T-cell (primary cell): ENCODE results near the gene WDR88. TPM values are rescaled to one million over a fixed set of nuclear protein-coding genes. Genes with fewer than 3 reads are reported as not detected.
"Not testable (repeated sequence)": the region's sequence is repeated elsewhere in the genome, so short reads cannot be mapped to it uniquely, and the experiment has no call there.

Source experiments
- ATAC-seq, 4 experiments: fragments of 200-7000 bp in 3 of 4; fragments of 150-1000 bp in 1 of 4; cut with Tn5 transposase; replicated peaks in 1 of 4; 1 replicate in 3 of 4; 2 replicates in 1 of 4; pipeline ENCODE4 v1.10.0; 2021; ENCODE audit warnings: moderate library complexity in 3 of 4, mild to moderate bottlenecking in 2 of 4, moderate number of reproducible peaks in 1 of 4
- CTCF ChIA-PET, 2 donors: fragments of 300-600 bp; sonication (Branson Sonifier 250); formaldehyde crosslinking; loops; one replicate each; lab custom pipeline; 2022; ENCODE audit warnings: antibody characterized with exemption in 2 of 2; lab: Charles Lee
- POLR2A ChIA-PET, 2 donors: fragments of 300-600 bp; sonication (Branson Sonifier 250); formaldehyde crosslinking; loops; one replicate each; lab custom pipeline; 2022; ENCODE audit warnings: antibody characterized with exemption in 2 of 2; lab: Charles Lee
- DNase-seq, 35 experiments: peaks; one replicate each; pipeline versions ENCODE4 v3.0.0 to v3.0.0-alpha.2; 2013 to 2023
- H3K27ac ChIP-seq: one replicate; pipeline ENCODE4 v1.5.1; 2013; ENCODE audit warnings: low read length
- H3K27me3 ChIP-seq, 2 experiments: replicated peaks in 1 of 2; 1 replicate in 1 of 2; 2 replicates in 1 of 2; pipeline versions ENCODE4 v1.6.1 to v1.7.0; 2013; ENCODE audit warnings: low read length in 1 of 2, mixed read lengths in 1 of 2; ENCODE audit not compliant: control insufficient read depth in 2 of 2, insufficient read depth in 2 of 2; ENCODE audit errors: extremely low read depth in 1 of 2
- H3K36me3 ChIP-seq, 2 donors: 1 replicate in 1 of 2; 2 replicates in 1 of 2; pipeline versions ENCODE4 v1.6.1 to v1.7.0; 2013; ENCODE audit warnings: low read length in 1 of 2; ENCODE audit not compliant: control insufficient read depth in 2 of 2, insufficient read depth in 1 of 2; ENCODE audit errors: extremely low read depth in 1 of 2
- H3K4me1 ChIP-seq, 2 experiments: 1 replicate in 1 of 2; 2 replicates in 1 of 2; pipeline versions ENCODE4 v1.6.1 to v1.7.0; 2013; ENCODE audit warnings: low read length in 2 of 2, mixed read lengths in 1 of 2; ENCODE audit not compliant: insufficient read depth in 2 of 2, control insufficient read depth in 1 of 2; ENCODE audit errors: extremely low read depth in 1 of 2
- H3K4me3 ChIP-seq, 2 donors: 1 replicate in 1 of 2; 2 replicates in 1 of 2; pipeline versions ENCODE4 v1.5.1 to v1.7.0; 2013; ENCODE audit warnings: mild to moderate bottlenecking in 2 of 2, low read length in 1 of 2, moderate library complexity in 1 of 2; ENCODE audit not compliant: control insufficient read depth in 1 of 2; ENCODE audit errors: extremely low read depth in 1 of 2
- H3K9me3 ChIP-seq: 2 replicates; pipeline ENCODE4 v1.7.0; 2013
- H3K27ac Mint-ChIP-seq, 2 donors: one replicate each; pipeline ENCODE4 v1.8.0; 2020 to 2021; ENCODE audit warnings: mild to moderate bottlenecking in 2 of 2, mixed read lengths in 2 of 2
- H3K27me3 Mint-ChIP-seq, 2 donors: one replicate each; pipeline ENCODE4 v1.8.0; 2021 to 2022; ENCODE audit warnings: mixed read lengths in 2 of 2
- H3K36me3 Mint-ChIP-seq: one replicate; pipeline ENCODE4 v1.8.0; 2021; ENCODE audit warnings: mixed read lengths
- H3K4me1 Mint-ChIP-seq, 3 donors: one replicate each; pipeline ENCODE4 v1.8.0; 2020 to 2022; ENCODE audit warnings: mixed read lengths in 3 of 3, mild to moderate bottlenecking in 1 of 3
- H3K4me3 Mint-ChIP-seq, 3 donors: one replicate each; pipeline ENCODE4 v1.8.0; 2020 to 2022; ENCODE audit warnings: mild to moderate bottlenecking in 3 of 3, mixed read lengths in 3 of 3, moderate library complexity in 3 of 3
- H3K9me3 Mint-ChIP-seq, 3 donors: one replicate each; pipeline ENCODE4 v1.8.0; 2020 to 2022; ENCODE audit warnings: mixed read lengths in 3 of 3
- WGBS: methylation state at CpG from one replicate; pipeline ENCODE4 v1.1.5; 2013; ENCODE audit warnings: missing lambda C conversion rate; ENCODE audit not compliant: insufficient coverage; 5-methylcytosine and 5-hydroxymethylcytosine counted together
- total RNA-seq, 35 experiments: library from RNA in 6 of 35; stranded (reverse) in 6 of 35; fragments of 120-200 nt in 1 of 35; gene quantifications; one replicate each; pipeline versions ENCODE4 v1.2.1 to v1.2.4 and lab custom pipeline; 2013 to 2026

The WDR88 gene
- total RNA-seq, 5 donors from 2014 or later (not counting 1 experiment from before 2014, with no cell fraction given) = 0.20 to 0.56 TPM; not detected in 3

DNA sequence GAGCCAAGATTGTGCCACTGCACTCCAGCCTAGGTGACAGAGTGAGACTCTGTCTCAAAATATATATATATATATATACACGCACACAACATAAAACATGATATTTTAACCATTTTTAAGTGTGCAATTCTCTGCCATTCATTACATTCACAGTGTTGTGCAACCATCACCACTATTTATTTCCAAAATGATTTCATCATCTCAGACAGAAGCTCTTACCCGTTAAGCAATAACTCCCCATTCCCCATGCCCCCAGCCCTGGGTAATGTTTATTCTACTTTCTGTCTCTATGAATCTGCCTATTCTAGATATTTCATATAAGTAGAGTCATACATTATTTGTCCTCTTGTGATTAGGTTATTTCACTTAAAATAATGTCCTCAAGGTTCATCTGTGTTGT, 20.3 kb downstream of the WDR88 start:
- H3K36me3 ChIP-seq = no peaks in the 10 kb centered on the region
- Mint-ChIP-seq H3K4me3 (no peak overlapping the region), H3K4me1 (no peaks in the 10 kb centered on the region), H3K9me3 (no peaks in the 10 kb centered on the region), H3K36me3 (no peaks in the 10 kb centered on the region), H3K27me3 (no peaks in the 10 kb centered on the region), H3K27ac (no peak overlapping the region)
- ATAC-seq = no peak
- DNase-seq = no peak
- CTCF ChIA-PET = interaction anchor here in 1 of 2 donors (0.7 kb wide), 1 partner anchor 65 kb away, joined by 3 read pairs; no protein-coding TSS in a partner anchor
- POLR2A ChIA-PET = no interaction called here
- H3K4me1 ChIP-seq = no peaks in the 10 kb centered on the region
- no peak overlapping the region for H3K27ac ChIP-seq
- no CpG with 5 or more reads among the region's 2 CpGs for WGBS
- H3K4me3 ChIP-seq = no peak overlapping the region
- H3K9me3 ChIP-seq = no peaks in the 10 kb centered on the region
- no peaks in the 10 kb centered on the region for H3K27me3 ChIP-seq

- H3K36me3 ChIP-seq, H3K27ac Mint-ChIP-seq, H3K9me3 Mint-ChIP-seq, H3K4me3 ChIP-seq, H3K4me1 Mint-ChIP-seq, H3K27ac ChIP-seq, ATAC-seq, POLR2A ChIA-PET, H3K27me3 ChIP-seq, H3K27me3 Mint-ChIP-seq, H3K9me3 ChIP-seq, H3K36me3 Mint-ChIP-seq, H3K4me1 ChIP-seq, DNase-seq, H3K4me3 Mint-ChIP-seq: not testable (repeated sequence)
- CTCF ChIA-PET = interaction anchor here in 1 of 2 donors (0.7 kb wide), 1 partner anchor 96 kb away, joined by 3 read pairs; no protein-coding TSS in a partner anchor
- 83% methylated on average over 1 of the region's 4 CpGs for WGBS
Measured at GRCh38 chr19:33152625-33153024, 20.7 kb downstream of the WDR88 start.

- DNase-seq, H3K4me3 Mint-ChIP-seq, H3K36me3 ChIP-seq, H3K36me3 Mint-ChIP-seq, ATAC-seq, H3K27me3 ChIP-seq, H3K4me3 ChIP-seq, H3K27me3 Mint-ChIP-seq, H3K27ac ChIP-seq, H3K27ac Mint-ChIP-seq, H3K9me3 Mint-ChIP-seq, H3K9me3 ChIP-seq, POLR2A ChIA-PET: not testable (repeated sequence)
- H3K4me1 ChIP-seq = peaks cover 5 to 15% of the 10 kb centered on the region in 2 experiments
- WGBS = 100% methylated on average over 2 of the region's 6 CpGs
- H3K4me1 Mint-ChIP-seq = peaks cover 9 to 13% (median 12%) of the 10 kb centered on the region in 3 donors
- CTCF ChIA-PET = interaction anchor here in 1 of 2 donors (0.8 kb wide), 1 partner anchor 29 kb away, joined by 3 read pairs; no protein-coding TSS in a partner anchor
Measured at GRCh38 chr19:33154313-33154712, 22.4 kb downstream of the WDR88 start.

- ATAC-seq (no peak), DNase-seq (no peak)
- WGBS = 98% methylated on average over 5 of the region's 5 CpGs
- CTCF ChIA-PET = interaction anchor here in 1 of 2 donors (0.6 kb wide), 1 partner anchor 185 kb away, joined by 8 read pairs; no protein-coding TSS in a partner anchor
- Histone ChIP-seq H3K4me1 (peaks cover 9 to 34% of the 10 kb centered on the region in 2 experiments), H3K9me3 (no peaks in the 10 kb centered on the region), H3K4me3 (no peak overlapping the region), H3K27me3 (no peaks in the 10 kb centered on the region), H3K27ac (no peak overlapping the region), H3K36me3 (no peaks in the 10 kb centered on the region)
- Mint-ChIP-seq H3K4me3 (no peak overlapping the region), H3K9me3 (no peaks in the 10 kb centered on the region), H3K27ac (no peak overlapping the region), H3K27me3 (no peaks in the 10 kb centered on the region), H3K36me3 (no peaks in the 10 kb centered on the region), H3K4me1 (peaks cover 28 to 32% (median 31%) of the 10 kb centered on the region in 3 donors)
- POLR2A ChIA-PET = interaction anchor here in 1 of 2 donors (0.6 kb wide), 1 partner anchor 477 kb away, joined by 4 read pairs; no protein-coding TSS in a partner anchor
Measured at GRCh38 chr19:33156334-33156733, 24.4 kb downstream of the WDR88 start.

DNA sequence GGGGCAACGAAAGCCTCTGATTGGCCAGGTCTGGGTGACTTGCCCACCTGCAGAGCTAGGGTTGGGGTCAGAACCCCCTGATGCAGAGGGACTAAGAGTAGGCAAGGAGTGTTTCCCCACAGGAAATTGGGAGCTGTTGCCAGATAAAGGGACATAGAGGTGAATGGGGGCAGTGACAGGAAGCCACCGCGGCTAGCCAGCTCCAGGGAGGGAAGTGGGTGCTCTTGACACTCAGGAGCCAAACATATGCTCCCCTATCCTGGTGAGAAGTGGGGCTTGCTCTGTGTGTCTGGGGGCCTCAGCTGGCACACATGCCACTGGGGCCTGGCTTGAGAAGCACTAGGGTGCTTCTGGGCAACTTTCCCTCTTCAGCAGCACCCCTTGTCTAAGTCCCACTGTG, 26.0 kb downstream of the WDR88 start:
- POLR2A ChIA-PET = no interaction called here
- peak overlapping the region in 1 of 3 donors; percentile 31 for H3K4me3 Mint-ChIP-seq

GRCh38 chr19:33158365-33158764, 26.5 kb downstream of the WDR88 start:
- peak overlapping the region in 1 of 2 donors; percentile 28 for H3K27ac Mint-ChIP-seq
- POLR2A ChIA-PET = no interaction called here
- DNase-seq = no peak
- Histone ChIP-seq H3K9me3 (no peaks in the 10 kb centered on the region), H3K27ac (no peak overlapping the region), H3K27me3 (no peaks in the 10 kb centered on the region), H3K4me3 (no peak overlapping the region), H3K4me1 (peaks cover 9 to 41% of the 10 kb centered on the region in 2 experiments), H3K36me3 (no peaks in the 10 kb centered on the region)
- ATAC-seq = no peak
- 100% methylated on average over 3 of the region's 6 CpGs for WGBS
- H3K4me3 Mint-ChIP-seq = peak overlapping the region in 1 of 3 donors; percentile 31
- no peaks in the 10 kb centered on the region for H3K36me3 Mint-ChIP-seq
- H3K4me1 Mint-ChIP-seq = peaks cover 36 to 39% (median 37%) of the 10 kb centered on the region in 3 donors
- H3K9me3 Mint-ChIP-seq = no peaks in the 10 kb centered on the region
- CTCF ChIA-PET = no interaction called here
- H3K27me3 Mint-ChIP-seq = no peaks in the 10 kb centered on the region

More for the DNA sequence above, 26.0 kb downstream of the WDR88 start:
- ATAC-seq (no peak), DNase-seq (no peak)
- Histone ChIP-seq H3K36me3 (no peaks in the 10 kb centered on the region), H3K4me1 (peaks cover 9 to 41% of the 10 kb centered on the region in 2 experiments), H3K27me3 (no peaks in the 10 kb centered on the region), H3K27ac (no peak overlapping the region), H3K9me3 (no peaks in the 10 kb centered on the region), H3K4me3 (no peak overlapping the region)
- no CpG with 5 or more reads among the region's 3 CpGs for WGBS
- H3K4me1 Mint-ChIP-seq = peaks cover 36 to 39% (median 37%) of the 10 kb centered on the region in 3 donors
- no peaks in the 10 kb centered on the region for H3K9me3 Mint-ChIP-seq
- no peaks in the 10 kb centered on the region for H3K27me3 Mint-ChIP-seq
- CTCF ChIA-PET = no interaction called here
- peak overlapping the region; percentile 28 to 67 for H3K27ac Mint-ChIP-seq
- H3K36me3 Mint-ChIP-seq = no peaks in the 10 kb centered on the region
